Measurements from ENCODE around the gene GPR3.

GRCh38 chr1:27360159-27361043 is 32.0 kb upstream of the GPR3 start:
- TF ChIP-seq CTCF (IDR thresholded peaks at IDR 0.05): no peak
- no peak for TF ChIP-seq POLR2A (IDR thresholded peaks at IDR 0.05)
